ENCODE results near the gene ZC2HC1C. TPM values are rescaled to one million over a fixed set of nuclear protein-coding genes. Genes with fewer than 3 reads are reported as not detected.

ZC2HC1C gene, protein sequence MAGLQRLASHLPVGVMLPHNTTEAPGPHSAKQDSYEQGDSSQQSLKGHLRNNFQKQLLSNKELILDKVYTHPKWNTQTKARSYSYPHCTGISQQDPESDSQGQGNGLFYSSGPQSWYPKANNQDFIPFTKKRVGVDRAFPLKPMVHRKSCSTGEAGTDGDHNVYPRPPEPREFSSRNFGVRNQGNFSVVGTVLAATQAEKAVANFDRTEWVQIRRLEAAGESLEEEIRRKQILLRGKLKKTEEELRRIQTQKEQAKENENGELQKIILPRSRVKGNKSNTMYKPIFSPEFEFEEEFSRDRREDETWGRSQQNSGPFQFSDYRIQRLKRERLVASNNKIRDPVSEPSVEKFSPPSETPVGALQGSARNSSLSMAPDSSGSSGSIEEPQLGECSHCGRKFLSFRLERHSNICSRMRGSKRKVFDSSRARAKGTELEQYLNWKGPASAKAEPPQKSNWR
- total RNA-seq (10 to 100 TPM; 35.2 to 63.5 TPM), polyA plus RNA-seq (ENCODE audit: insufficient read depth, low read depth, low replicate concordance) (233 TPM)
- long read RNA-seq, donor 1, partial matches to known transcripts: 0 of 2 reads
- long read RNA-seq, donor 1, other reads (novel, unspliced or antisense): 0 of 2 reads
- long read RNA-seq, donor 2, full-length matches to known transcripts: 2 of 2 reads
- long read RNA-seq, donor 2, partial matches to known transcripts: 0 of 2 reads
- long read RNA-seq, donor 2, other reads (novel, unspliced or antisense): 0 of 2 reads

DNA sequence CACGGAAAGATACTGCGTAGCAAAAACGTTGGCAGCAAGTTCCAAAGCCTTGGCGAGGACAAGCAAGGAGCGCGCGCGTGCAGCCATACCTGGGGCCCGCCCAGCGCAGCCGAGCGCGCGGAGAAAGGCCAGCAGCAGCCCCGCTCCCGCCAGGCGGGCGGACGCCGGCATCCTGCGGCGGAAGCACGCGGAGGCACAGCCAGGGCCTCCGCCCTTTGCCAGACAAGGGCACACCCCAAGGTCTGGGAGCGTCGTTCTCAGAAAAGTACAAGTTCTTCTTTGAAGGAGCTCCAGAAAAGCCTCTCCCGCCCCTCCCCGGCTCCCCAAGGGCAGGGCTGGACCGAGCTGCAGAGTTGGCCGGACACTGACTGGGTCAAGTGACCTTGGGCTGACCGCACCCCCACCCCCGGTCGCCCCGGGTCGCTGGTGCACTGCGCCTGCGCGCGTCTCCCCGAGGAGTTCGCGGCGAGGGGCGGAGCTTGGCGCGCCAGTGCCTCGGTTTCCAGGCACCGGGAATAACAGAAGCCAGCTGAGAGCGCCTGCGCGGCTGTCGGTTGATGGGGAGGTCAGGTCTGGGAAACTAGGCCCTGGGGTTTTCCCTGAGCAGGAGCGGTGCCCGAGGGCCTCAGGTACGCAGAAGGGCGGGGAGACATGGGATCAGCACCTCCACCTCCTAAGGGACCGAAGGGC lies at the start of gene ZC2HC1C:
TSS of gene ZC2HC1C (plus strand) at position 521 of the 690 bp plus-strand sequence. CDS start 933 bp downstream, outside the sequence.
- Histone ChIP-seq H3K27ac (peak within 1 kb of the TSS; percentile 78 to 81), H3K4me3 (peak within 1 kb of the TSS; percentile 55 to 73), H3K36me3 (ENCODE audit: low read depth, missing control alignments) (no peaks in the 10 kb centered on the region), H3K4me1 (peaks cover 14% of the 10 kb centered on the region), H3K9me3 (no peaks in the 10 kb centered on the region), H3K27me3 (no peaks in the 10 kb centered on the region)
- intact Hi-C loops (cut with DNase I; ENCODE audit: low total_unique reads): loop anchor here (10.0 kb wide), 1 partner anchor 124 kb away; no protein-coding TSS in a partner anchor
- 0 to 1% methylated on average over 19 to 51 of the region's 58 CpGs for WGBS, 2 donors
- TF ChIP-seq POLR2A (IDR thresholded peaks at IDR 0.05): no peak
- TF ChIP-seq, protein P1, sequence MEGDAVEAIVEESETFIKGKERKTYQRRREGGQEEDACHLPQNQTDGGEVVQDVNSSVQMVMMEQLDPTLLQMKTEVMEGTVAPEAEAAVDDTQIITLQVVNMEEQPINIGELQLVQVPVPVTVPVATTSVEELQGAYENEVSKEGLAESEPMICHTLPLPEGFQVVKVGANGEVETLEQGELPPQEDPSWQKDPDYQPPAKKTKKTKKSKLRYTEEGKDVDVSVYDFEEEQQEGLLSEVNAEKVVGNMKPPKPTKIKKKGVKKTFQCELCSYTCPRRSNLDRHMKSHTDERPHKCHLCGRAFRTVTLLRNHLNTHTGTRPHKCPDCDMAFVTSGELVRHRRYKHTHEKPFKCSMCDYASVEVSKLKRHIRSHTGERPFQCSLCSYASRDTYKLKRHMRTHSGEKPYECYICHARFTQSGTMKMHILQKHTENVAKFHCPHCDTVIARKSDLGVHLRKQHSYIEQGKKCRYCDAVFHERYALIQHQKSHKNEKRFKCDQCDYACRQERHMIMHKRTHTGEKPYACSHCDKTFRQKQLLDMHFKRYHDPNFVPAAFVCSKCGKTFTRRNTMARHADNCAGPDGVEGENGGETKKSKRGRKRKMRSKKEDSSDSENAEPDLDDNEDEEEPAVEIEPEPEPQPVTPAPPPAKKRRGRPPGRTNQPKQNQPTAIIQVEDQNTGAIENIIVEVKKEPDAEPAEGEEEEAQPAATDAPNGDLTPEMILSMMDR (IDR thresholded peaks at IDR 0.05): no peak
- peak; percentile 95 for DNase-seq

DNA sequence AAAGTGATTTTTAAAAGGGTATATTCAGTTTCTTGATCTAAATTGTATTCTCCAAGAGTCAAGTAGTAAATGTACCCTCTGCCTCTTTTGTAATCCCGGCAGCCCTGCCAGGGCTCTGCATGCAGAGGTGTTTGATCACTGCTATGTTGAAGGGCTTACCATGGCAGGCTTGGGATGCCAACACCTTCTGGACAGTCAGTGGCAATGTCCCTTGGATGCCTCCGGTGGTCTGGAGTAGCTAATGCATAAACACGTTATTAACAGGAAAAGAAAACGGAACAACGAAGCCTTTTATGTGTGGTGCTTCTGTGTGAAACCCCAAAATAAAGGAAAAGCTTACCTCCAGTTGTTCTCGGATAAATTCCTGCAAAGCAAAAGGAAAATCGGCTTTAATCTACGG lies 46.8 kb upstream of the ZC2HC1C start:
- Histone ChIP-seq H3K4me3 (no peak overlapping the region), H3K4me1 (no peaks in the 10 kb centered on the region), H3K36me3 (ENCODE audit: low read depth, missing control alignments) (no peaks in the 10 kb centered on the region), H3K9me3 (no peaks in the 10 kb centered on the region), H3K27ac (no peak overlapping the region), H3K27me3 (no peaks in the 10 kb centered on the region)
- WGBS, 2 donors: 71 to 72% methylated on average over 8 of the region's 8 CpGs
- no peak for TF ChIP-seq POLR2A (IDR thresholded peaks at IDR 0.05)
- TF ChIP-seq, protein P1 (IDR thresholded peaks at IDR 0.05): no peak
- intact Hi-C loops (cut with DNase I; ENCODE audit: low total_unique reads): no loop called here
- DNase-seq: no peak

DNA sequence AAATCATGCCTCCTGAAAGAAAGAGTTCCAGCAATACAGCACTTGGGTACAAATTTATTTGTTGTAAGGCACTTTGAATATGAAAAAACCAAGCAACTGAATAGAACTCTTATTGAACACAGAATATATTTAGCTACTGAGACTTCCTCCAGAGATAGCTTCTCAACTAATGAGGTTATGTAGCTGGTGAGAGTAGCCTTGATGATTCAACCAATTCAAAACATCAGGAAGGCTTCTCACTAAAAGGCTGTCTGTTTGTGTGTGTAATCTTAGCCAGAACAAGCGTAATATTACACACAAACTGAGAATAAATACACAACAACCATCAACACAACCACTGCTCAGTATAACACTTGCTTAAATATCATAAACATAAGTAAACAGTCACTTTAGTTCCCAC lies 46.3 kb upstream of the ZC2HC1C start:
- H3K27ac ChIP-seq: no peak overlapping the region
- TF ChIP-seq POLR2A (IDR thresholded peaks at IDR 0.05): no peak
- TF ChIP-seq, protein P1 (IDR thresholded peaks at IDR 0.05): no peak
- H3K36me3 ChIP-seq (ENCODE audit: low read depth, missing control alignments): no peaks in the 10 kb centered on the region
- H3K4me1 ChIP-seq: no peaks in the 10 kb centered on the region
- H3K27me3 ChIP-seq: no peaks in the 10 kb centered on the region
- no peaks in the 10 kb centered on the region for H3K9me3 ChIP-seq
- DNase-seq: no peak
- 90 to 98% methylated on average over 1 of the region's 1 CpG for WGBS, 2 donors
- H3K4me3 ChIP-seq: no peak overlapping the region
- intact Hi-C loops (cut with DNase I; ENCODE audit: low total_unique reads): no loop called here

DNA sequence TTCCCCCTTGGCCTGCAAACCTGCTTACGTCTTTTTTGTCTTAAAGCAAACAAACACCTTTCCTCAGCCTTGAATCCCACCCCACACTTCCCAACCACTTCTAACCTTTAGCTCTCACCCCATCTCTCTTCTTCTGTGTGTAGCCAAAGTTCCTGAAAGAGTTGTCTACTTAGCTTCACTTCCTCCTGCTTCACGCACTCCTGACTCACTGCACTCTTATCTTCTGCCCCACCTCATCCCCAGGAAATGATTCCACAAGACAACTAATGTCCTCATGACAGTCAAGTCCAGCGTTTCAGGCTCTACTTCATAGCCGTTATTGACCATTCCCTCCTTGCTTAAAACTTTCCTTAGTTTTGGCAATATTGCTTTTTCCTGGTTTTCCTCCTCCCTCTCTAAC lies 44.4 kb upstream of the ZC2HC1C start:
- intact Hi-C loops (cut with DNase I; ENCODE audit: low total_unique reads): no loop called here
- TF ChIP-seq POLR2A (IDR thresholded peaks at IDR 0.05): no peak
- TF ChIP-seq, protein P1 (IDR thresholded peaks at IDR 0.05): no peak
- no peaks in the 10 kb centered on the region for H3K36me3 ChIP-seq (ENCODE audit: low read depth, missing control alignments)
- no peaks in the 10 kb centered on the region for H3K4me1 ChIP-seq
- H3K9me3 ChIP-seq: no peaks in the 10 kb centered on the region
- WGBS, 2 donors: 84 to 88% methylated on average over 4 of the region's 4 CpGs
- H3K4me3 ChIP-seq: no peak overlapping the region
- no peak overlapping the region for H3K27ac ChIP-seq
- no peaks in the 10 kb centered on the region for H3K27me3 ChIP-seq
- DNase-seq: no peak

Data from testis (tissue), 5 donors.